Stomach (tissue), 4 donors: ENCODE results near the gene VSTM2L.

Experiments
- POLR2A ChIP-seq, 4 donors: fragments of 450-650 bp; IDR thresholded peaks; one replicate each; pipeline ENCODE4 v1.6.1; 2016; ENCODE audit warnings: antibody characterized with exemption in 4 of 4, control low read depth in 2 of 4, mild to moderate bottlenecking in 1 of 4, moderate library complexity in 1 of 4
- POLR2AphosphoS5 ChIP-seq, 3 donors: sonication (generic); formaldehyde crosslinking; IDR thresholded peaks; one replicate each; pipeline ENCODE4 v1.6.1; 2016; ENCODE audit warnings: antibody characterized with exemption in 3 of 3
- TF ChIP-seq, protein P1 (sequence below), 7 experiments: fragments of 450-650 bp in 4 of 7; fragments of 200-600 bp in 3 of 7; sonication (generic) in 3 of 7; IDR thresholded peaks; one replicate each; pipeline ENCODE4 v1.5.1; 2016 to 2019; ENCODE audit warnings: antibody characterized with exemption in 7 of 7, control low read depth in 2 of 7, mild to moderate bottlenecking in 1 of 7

DNA sequence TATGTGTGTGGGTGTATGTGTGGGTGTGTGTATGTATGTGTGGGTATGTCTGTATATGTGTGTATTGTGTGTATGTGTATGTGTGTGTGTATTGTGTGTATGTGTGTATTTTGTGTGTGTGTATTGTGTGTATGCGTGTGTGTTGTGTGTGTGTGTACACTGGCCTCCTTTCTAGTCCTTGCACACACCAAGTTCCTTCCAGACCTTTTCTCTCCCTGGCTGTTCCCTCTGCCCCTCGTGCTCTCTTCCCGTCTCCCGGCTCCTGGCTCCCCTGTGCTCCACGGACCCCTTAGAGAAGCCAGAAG lies 11.4 kb downstream of the VSTM2L start:
- TF ChIP-seq, protein P1, sequence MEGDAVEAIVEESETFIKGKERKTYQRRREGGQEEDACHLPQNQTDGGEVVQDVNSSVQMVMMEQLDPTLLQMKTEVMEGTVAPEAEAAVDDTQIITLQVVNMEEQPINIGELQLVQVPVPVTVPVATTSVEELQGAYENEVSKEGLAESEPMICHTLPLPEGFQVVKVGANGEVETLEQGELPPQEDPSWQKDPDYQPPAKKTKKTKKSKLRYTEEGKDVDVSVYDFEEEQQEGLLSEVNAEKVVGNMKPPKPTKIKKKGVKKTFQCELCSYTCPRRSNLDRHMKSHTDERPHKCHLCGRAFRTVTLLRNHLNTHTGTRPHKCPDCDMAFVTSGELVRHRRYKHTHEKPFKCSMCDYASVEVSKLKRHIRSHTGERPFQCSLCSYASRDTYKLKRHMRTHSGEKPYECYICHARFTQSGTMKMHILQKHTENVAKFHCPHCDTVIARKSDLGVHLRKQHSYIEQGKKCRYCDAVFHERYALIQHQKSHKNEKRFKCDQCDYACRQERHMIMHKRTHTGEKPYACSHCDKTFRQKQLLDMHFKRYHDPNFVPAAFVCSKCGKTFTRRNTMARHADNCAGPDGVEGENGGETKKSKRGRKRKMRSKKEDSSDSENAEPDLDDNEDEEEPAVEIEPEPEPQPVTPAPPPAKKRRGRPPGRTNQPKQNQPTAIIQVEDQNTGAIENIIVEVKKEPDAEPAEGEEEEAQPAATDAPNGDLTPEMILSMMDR (IDR thresholded peaks at IDR 0.05) = no peak
- TF ChIP-seq POLR2A (IDR thresholded peaks at IDR 0.05) (no peak), POLR2AphosphoS5 (IDR thresholded peaks at IDR 0.05) (no peak)
